Testis (tissue), 2 donors: ENCODE data around the gene MAP1LC3C.

Experiments
- CTCF ChIP-seq, 3 experiments: fragments of 450-650 bp in 2 of 3; fragments of 200-600 bp in 1 of 3; sonication (generic) in 1 of 3; IDR thresholded peaks; one replicate each; pipeline ENCODE4 v1.5.1; 2016 to 2019; ENCODE audit warnings: antibody characterized with exemption in 3 of 3, mild to moderate bottlenecking in 2 of 3, moderate library complexity in 1 of 3
- POLR2A ChIP-seq: fragments of 450-650 bp; IDR thresholded peaks from one replicate; pipeline ENCODE4 v1.6.1; 2017; ENCODE audit warnings: antibody characterized with exemption, mild to moderate bottlenecking, moderate library complexity

- no peak for TF ChIP-seq CTCF (IDR thresholded peaks at IDR 0.05)
- no peak for TF ChIP-seq POLR2A
These were observed 6.0 kb upstream of the MAP1LC3C start for GRCh38 chr1:242004751-242005495.
